ENCODE results near the gene NFIC.

GRCh38 chr19:3476830-3477229 is 110.4 kb downstream of the NFIC start:
- no peak for TF ChIP-seq CTCF (IDR thresholded peaks at IDR 0.05; ENCODE audit: low read length)
- TF ChIP-seq EZH2 (optimal IDR thresholded peaks at IDR 0.05; ENCODE audit: low read depth, low read length), result no peak
- no peak for TF ChIP-seq EZH2phosphoT487 (IDR thresholded peaks at IDR 0.05; ENCODE audit: low read length)

All from MM.1S (cell line).